Endothelial cell of umbilical vein (primary cell): ENCODE data around the gene RBMS1. TPM values are rescaled to one million over a fixed set of nuclear protein-coding genes. Genes with fewer than 3 reads are reported as not detected.

Experiments
- BruUV-seq: library from RNA; stranded (reverse); fragments of 400-500 nt; replicated peaks from 2 replicates; lab custom pipeline; 2021; lab: Mats Ljungman, UMichigan
- CTCF ChIA-PET: fragments of 300-600, 350-600 bp; sonication (Branson Sonifier 250); formaldehyde crosslinking; loops from one replicate; lab custom pipeline; 2021; ENCODE audit warnings: antibody characterized with exemption, inconsistent platforms; lab: Charles Lee
- POLR2A ChIA-PET: fragments of 300-600, 350-600 bp; sonication (Branson Sonifier 250); formaldehyde crosslinking; loops from one replicate; lab custom pipeline; 2021; ENCODE audit warnings: antibody characterized with exemption, inconsistent platforms; lab: Charles Lee
- DNase-seq: peaks from one replicate; pipeline ENCODE4 v3.0.0-alpha.2; 2011; ENCODE audit warnings: low read depth, low spot score
- FAIRE-seq: peaks from 2 replicates; lab custom pipeline; 2011; peaks lifted over from hg19 to GRCh38; lab: Jason Lieb, UNC
- H2AFZ ChIP-seq: 2 replicates; pipeline ENCODE4 v1.6.0; 2012; ENCODE audit warnings: low read depth, low read length, control low read depth, inconsistent platforms
- H3K27ac ChIP-seq: 2 replicates; pipeline ENCODE4 v1.5.1; 2011; ENCODE audit warnings: low read depth, mild to moderate bottlenecking, control low read depth, low read length, moderate library complexity; ENCODE audit not compliant: insufficient read depth
- H3K27me3 ChIP-seq, 2 experiments: 2 replicates each; pipeline versions ENCODE4 v1.6.0 to v1.6.1; 2011; ENCODE audit warnings: low read length in 2 of 2, mixed read lengths in 1 of 2; ENCODE audit not compliant: control insufficient read depth in 2 of 2, insufficient read depth in 2 of 2
- H3K36me3 ChIP-seq, 2 experiments: 2 replicates in 1 of 2; 3 replicates in 1 of 2; pipeline ENCODE4 v1.5.1; 2011; ENCODE audit warnings: low read length in 2 of 2, mild to moderate bottlenecking in 1 of 2, moderate library complexity in 1 of 2; ENCODE audit not compliant: control insufficient read depth in 2 of 2, insufficient read depth in 2 of 2; ENCODE audit errors: extremely low read depth in 1 of 2
- H3K4me1 ChIP-seq: 3 replicates; pipeline ENCODE4 v1.5.1; 2011; ENCODE audit warnings: mild to moderate bottlenecking, low read length; ENCODE audit not compliant: control insufficient read depth, insufficient read depth; ENCODE audit errors: extremely low read depth
- H3K4me2 ChIP-seq: 2 replicates; pipeline ENCODE4 v1.6.1; 2011; ENCODE audit warnings: low read length, control low read depth, mixed read lengths; ENCODE audit not compliant: insufficient read depth
- H3K4me3 ChIP-seq, 3 experiments: fragments of 200-600 bp in 1 of 3; sonication (generic), shearing (Covaris generic) in 1 of 3; replicated peaks in 1 of 3; 2 replicates each; pipeline ENCODE4 v1.5.1; 2011 to 2016; ENCODE audit warnings: control low read depth in 3 of 3, low read length in 3 of 3, mild to moderate bottlenecking in 2 of 3, inconsistent platforms in 1 of 3, low read depth in 1 of 3, moderate library complexity in 1 of 3; ENCODE audit not compliant: insufficient read depth in 1 of 3
- H3K79me2 ChIP-seq: 2 replicates; pipeline ENCODE4 v1.6.0; 2012; ENCODE audit warnings: low read length, inconsistent platforms; ENCODE audit not compliant: control insufficient read depth, insufficient read depth
- H3K9ac ChIP-seq: replicated peaks from 2 replicates; pipeline ENCODE3; 2011; ENCODE audit warnings: low read length, control low read depth; ENCODE audit not compliant: insufficient read depth; ENCODE audit errors: extremely low read depth
- H3K9me1 ChIP-seq: replicated peaks from 3 replicates; pipeline ENCODE4 v1.6.0; 2011; ENCODE audit warnings: mild to moderate bottlenecking, low read length; ENCODE audit not compliant: control insufficient read depth, insufficient read depth; ENCODE audit errors: extremely low read depth
- H3K9me3 ChIP-seq: replicated peaks from 2 replicates; pipeline ENCODE4 v1.5.1; 2012; ENCODE audit warnings: low read length, inconsistent platforms; ENCODE audit not compliant: control insufficient read depth, insufficient read depth
- H4K20me1 ChIP-seq: replicated peaks from 2 replicates; pipeline ENCODE3; 2011; ENCODE audit warnings: mild to moderate bottlenecking, low read length; ENCODE audit not compliant: control insufficient read depth, insufficient read depth; ENCODE audit errors: extremely low read depth
- CTCF ChIP-seq, 2 donors: IDR thresholded peaks; 1 replicate in 1 of 2; 2 replicates in 1 of 2; pipeline ENCODE4 v1.5.1; 2011; ENCODE audit warnings: low read length in 2 of 2, mild to moderate bottlenecking in 2 of 2, moderate library complexity in 2 of 2, control low read depth in 1 of 2, inconsistent platforms in 1 of 2, low read depth in 1 of 2; ENCODE audit not compliant: insufficient read depth in 1 of 2; ENCODE audit errors: extremely low read depth in 1 of 2
- FOS ChIP-seq: IDR thresholded peaks from 2 replicates; pipeline ENCODE4 v1.6.1; 2011; ENCODE audit warnings: mild to moderate bottlenecking, low read length, moderate library complexity, borderline replicate concordance; ENCODE audit not compliant: insufficient read depth
- JUN ChIP-seq: IDR thresholded peaks from 2 replicates; pipeline ENCODE4 v1.6.1; 2011; ENCODE audit warnings: borderline replicate concordance, low read depth; ENCODE audit not compliant: insufficient read length, insufficient read depth
- MAX ChIP-seq: IDR thresholded peaks from 2 replicates; pipeline ENCODE4 v1.6.1; 2011; ENCODE audit not compliant: insufficient read depth, insufficient read length
- POLR2AphosphoS5 ChIP-seq: IDR thresholded peaks from 2 replicates; pipeline ENCODE4 v1.6.1; 2012; ENCODE audit warnings: low read depth, mild to moderate bottlenecking, control low read depth, low read length, moderate library complexity; ENCODE audit not compliant: insufficient read depth
- dilution Hi-C: fragments of 300-500 bp; cut with MboI; formaldehyde crosslinking; loops from one replicate; pipeline ENCODE4 v1.15.0; 2019; ENCODE audit warnings: low sequenced_read_pairs; ENCODE audit not compliant: extremely low pct_ligation_motif_present
- intact Hi-C: fragments of 100-400 bp; cut with micrococcal nuclease; formaldehyde crosslinking; loops from one replicate; pipeline ENCODE4 v1.10.0; 2022
- polyA plus RNA-seq, 4 experiments: library from polyadenylated mRNA; depleted of rRNA in 3 of 4; stranded (reverse) in 3 of 4; unstranded in 1 of 4; fragments of >200 nt; gene quantifications; 2 replicates each; pipeline versions ENCODE4 v1.2.1 to v1.2.3, GENCODE V29; 2011 to 2012; ENCODE audit warnings: missing spikeins in 1 of 4
- total RNA-seq: library from RNA; stranded (reverse); gene quantifications from 2 replicates; pipeline ENCODE4 v1.2.3, GENCODE V29; 2021

RBMS1 gene
- total and polyA plus RNA-seq, 2 donors (not counting 3 experiments of a cell fraction or from before 2014, with no cell fraction given): 60.0 to 93.3 TPM

GRCh38 chr2:160338901-160339685 lies 154.5 kb downstream of the RBMS1 start:
- Histone ChIP-seq H3K9me1 (no peaks in the 10 kb centered on the region), H3K79me2 (peaks cover 90% of the 10 kb centered on the region), H3K36me3 (no peaks in the 10 kb centered on the region), H3K4me3 (no peak overlapping the region), H3K4me1 (peaks cover 17% of the 10 kb centered on the region), H3K27me3 (no peaks in the 10 kb centered on the region), H3K9me3 (no peaks in the 10 kb centered on the region), H2AFZ (no peak overlapping the region), H3K9ac (no peak overlapping the region), H4K20me1 (no peaks in the 10 kb centered on the region), H3K4me2 (no peak overlapping the region), H3K27ac (no peak overlapping the region)
- POLR2A ChIA-PET: no interaction called here
- DNase-seq (peak; percentile 14), FAIRE-seq (no peak)
- dilution Hi-C loops (no loop called here), intact Hi-C loops (no loop called here)
- BruUV-seq: no TSS peak
- TF ChIP-seq JUN: no peak
- TF ChIP-seq POLR2AphosphoS5: no peak
- TF ChIP-seq CTCF (IDR thresholded peaks at IDR 0.05; ENCODE audit: extremely low read depth in 1 of 2, insufficient read depth in 1 of 2, low read depth in 1 of 2, low read length in 2 of 2): no peak
- no peak for TF ChIP-seq MAX
- no peak for TF ChIP-seq FOS
- CTCF ChIA-PET: interaction anchor here (0.9 to 2.4 kb wide), 8 partner anchors 15 to 725 kb away, joined by 3 to 8 read pairs (median 4); no protein-coding TSS in a partner anchor
